WTC11 (cell line): ENCODE measurements around the gene L1CAM.

Experiments used
- ARID4B ChIP-seq: sonication (generic); formaldehyde crosslinking; IDR thresholded peaks from 2 replicates; pipeline ENCODE4 v1.8.0; 2023; ENCODE audit warnings: missing genetic modification reagents, mild to moderate bottlenecking, borderline replicate concordance
- ATF6 ChIP-seq: sonication (generic); formaldehyde crosslinking; IDR thresholded peaks from 2 replicates; pipeline ENCODE4 v1.8.1; 2023; ENCODE audit warnings: mild to moderate bottlenecking, missing genetic modification reagents
- CREM ChIP-seq: sonication (generic); formaldehyde crosslinking; IDR thresholded peaks from 2 replicates; pipeline ENCODE4 v1.8.1; 2022; ENCODE audit warnings: mild to moderate bottlenecking, missing genetic modification reagents, moderate library complexity
- CTCF ChIP-seq: fragments of 200-600 bp; IDR thresholded peaks from 2 replicates; pipeline ENCODE4 v1.8.0; 2022; ENCODE audit warnings: antibody characterized with exemption
- EMX1 ChIP-seq: fragments of 250-450 bp; sonication (Bioruptor Pico); IDR thresholded peaks from 2 replicates; pipeline ENCODE4 v1.8.0; 2021; ENCODE audit warnings: mild to moderate bottlenecking
- FOXP4 ChIP-seq: sonication (generic); formaldehyde crosslinking; IDR thresholded peaks from 2 replicates; pipeline ENCODE4 v1.8.0; 2022; ENCODE audit warnings: mild to moderate bottlenecking, missing genetic modification reagents
- GABPB1 ChIP-seq: sonication (generic); formaldehyde crosslinking; IDR thresholded peaks from 2 replicates; pipeline ENCODE4 v1.8.1; 2023; ENCODE audit warnings: mild to moderate bottlenecking, missing genetic modification reagents
- GRHL2 ChIP-seq: fragments of 250-450 bp; sonication (Bioruptor Pico); IDR thresholded peaks from 2 replicates; pipeline ENCODE4 v1.8.0; 2022; ENCODE audit warnings: mild to moderate bottlenecking, moderate library complexity; ENCODE audit not compliant: insufficient replicate concordance, severe bottlenecking
- MAX ChIP-seq: sonication (generic); formaldehyde crosslinking; IDR thresholded peaks from 2 replicates; pipeline ENCODE4 v1.8.0; 2022; ENCODE audit warnings: mild to moderate bottlenecking, missing genetic modification reagents
- NFE2L1 ChIP-seq: sonication (generic); formaldehyde crosslinking; IDR thresholded peaks from 2 replicates; pipeline ENCODE4 v1.8.1; 2023; ENCODE audit warnings: missing genetic modification reagents
- NR2C2 ChIP-seq: sonication (generic); formaldehyde crosslinking; IDR thresholded peaks from 2 replicates; pipeline ENCODE4 v1.8.0; 2022; ENCODE audit warnings: mild to moderate bottlenecking, missing genetic modification reagents
- PRDM15 ChIP-seq: sonication (generic); formaldehyde crosslinking; IDR thresholded peaks from 2 replicates; pipeline ENCODE4 v1.8.0; 2022; ENCODE audit warnings: missing genetic modification reagents
- ZNF281 ChIP-seq: sonication (generic); formaldehyde crosslinking; IDR thresholded peaks from 2 replicates; pipeline ENCODE4 v1.8.0; 2023; ENCODE audit warnings: mild to moderate bottlenecking, missing genetic modification reagents

- TF ChIP-seq PRDM15 (CRISPR knock-in tag) (no peak), CTCF (no peak), MAX (no peak), GABPB1 (CRISPR knock-in tag) (no peak), NR2C2 (CRISPR knock-in tag) (no peak), NFE2L1 (CRISPR knock-in tag) (no peak), CREM (CRISPR knock-in tag) (no peak), FOXP4 (CRISPR knock-in tag) (no peak), ZNF281 (CRISPR knock-in tag) (no peak), ATF6 (CRISPR knock-in tag) (no peak), ARID4B (CRISPR knock-in tag) (no peak), GRHL2 (CRISPR knock-in tag) (no peak), EMX1 (CRISPR knock-in tag) (no peak)
Observed at GRCh38 chrX:153882086-153882498, 3.9 kb downstream of the L1CAM start.
